SH-SY5Y (cell line): ENCODE results near the gene TMEM117.

Experiments
- GATA2 ChIP-seq: IDR thresholded peaks from 2 replicates; pipeline ENCODE4 v1.6.1; 2011; ENCODE audit warnings: mild to moderate bottlenecking, low read depth, low read length
- GATA3 ChIP-seq: IDR thresholded peaks from 2 replicates; pipeline ENCODE4 v1.6.1; 2011; ENCODE audit warnings: low read depth, mild to moderate bottlenecking, low read length, moderate library complexity

DNA sequence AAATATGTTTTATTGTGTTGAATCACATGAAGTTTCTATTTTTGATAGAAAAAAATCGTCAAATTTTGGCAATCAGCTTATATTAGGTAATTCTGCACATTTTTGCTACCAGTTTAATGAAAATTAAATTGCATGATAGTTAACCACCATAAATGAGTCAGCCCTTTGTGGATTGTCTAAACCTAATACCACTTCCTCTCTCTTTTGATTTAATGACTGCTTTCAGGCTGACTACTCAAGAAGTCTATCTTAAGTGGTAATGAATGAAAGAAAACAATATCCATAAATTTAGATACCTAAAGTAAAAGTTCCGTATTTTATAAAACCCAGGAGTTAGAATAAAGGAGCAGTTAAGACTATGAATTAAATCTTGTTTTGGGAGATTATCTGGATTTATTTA, 450.5 kb downstream of the TMEM117 start:
- TF ChIP-seq GATA2 (no peak), GATA3 (no peak)
